OCI-LY7 (cell line): ENCODE measurements around the gene ANKH. TPM values are rescaled to one million over a fixed set of nuclear protein-coding genes. Genes with fewer than 3 reads are reported as not detected.

Experiments used
- BruUV-seq: library from RNA; stranded (reverse); fragments of 400-500 nt; replicated peaks from 2 replicates; lab custom pipeline; 2021; lab: Mats Ljungman, UMichigan
- CTCF ChIA-PET: fragments of 300-600 bp; sonication (Branson Sonifier 250); formaldehyde crosslinking; loops from one replicate; lab custom pipeline; 2022; ENCODE audit warnings: antibody characterized with exemption; ENCODE audit not compliant: unreplicated experiment; lab: Charles Lee
- POLR2A ChIA-PET: fragments of 300-600 bp; sonication (Branson Sonifier 250); formaldehyde crosslinking; loops from one replicate; lab custom pipeline; 2022; ENCODE audit warnings: antibody characterized with exemption; lab: Charles Lee
- DNase-seq: peaks from one replicate; pipeline ENCODE4 v3.0.0-alpha.2; 2015; ENCODE audit warnings: low spot score
- H2AFZ ChIP-seq: fragments of 200-600 bp; sonication (generic), shearing (Covaris generic); 2 replicates; pipeline ENCODE4 v1.6.1; 2014; ENCODE audit warnings: mild to moderate bottlenecking, antibody characterized with exemption, low read length, moderate library complexity
- H3K27ac ChIP-seq: fragments of 200-600 bp; sonication (generic); 2 replicates; pipeline ENCODE4 v1.5.1; 2014; ENCODE audit warnings: mixed run types, low read depth, mild to moderate bottlenecking, moderate library complexity, low read length, inconsistent platforms; ENCODE audit not compliant: poor library complexity, severe bottlenecking
- H3K36me3 ChIP-seq: fragments of 200-600 bp; sonication (generic); 2 replicates; pipeline ENCODE4 v1.6.1; 2014; ENCODE audit warnings: mild to moderate bottlenecking, antibody characterized with exemption, low read length, moderate library complexity, mixed read lengths; ENCODE audit not compliant: insufficient read depth
- H3K4me1 ChIP-seq: fragments of 200-600 bp; sonication (generic); 2 replicates; pipeline ENCODE4 v1.5.1; 2014; ENCODE audit warnings: mild to moderate bottlenecking, low read length; ENCODE audit not compliant: insufficient read depth, poor library complexity, severe bottlenecking
- H3K4me2 ChIP-seq: fragments of 200-600 bp; sonication (generic); 2 replicates; pipeline ENCODE4 v1.6.1; 2014; ENCODE audit warnings: mild to moderate bottlenecking, low read length
- H3K4me3 ChIP-seq: fragments of 200-600 bp; sonication (generic); 2 replicates; pipeline ENCODE4 v1.5.1; 2014; ENCODE audit warnings: mild to moderate bottlenecking, low read depth, low read length; ENCODE audit not compliant: poor library complexity, severe bottlenecking
- H3K79me2 ChIP-seq: fragments of 200-600 bp; sonication (generic); 2 replicates; pipeline ENCODE4 v1.6.1; 2016; ENCODE audit warnings: low read depth, mild to moderate bottlenecking, low read length, moderate library complexity, mixed read lengths; ENCODE audit not compliant: insufficient read depth
- H3K9me2 ChIP-seq: fragments of 200-600 bp; sonication (generic); 2 replicates; pipeline ENCODE4 v1.6.1; 2016; ENCODE audit warnings: mild to moderate bottlenecking, low read length, mixed read lengths; ENCODE audit not compliant: insufficient read depth
- H3K9me3 ChIP-seq: fragments of 200-600 bp; sonication (generic); 2 replicates; pipeline ENCODE4 v1.6.1; 2014; ENCODE audit warnings: mild to moderate bottlenecking, mixed run types, low read length, mixed read lengths
- H4K20me1 ChIP-seq: fragments of 200-600 bp; sonication (generic); 2 replicates; pipeline ENCODE4 v1.6.1; 2014; ENCODE audit warnings: mild to moderate bottlenecking, antibody characterized with exemption, low read length, moderate library complexity, mixed read lengths; ENCODE audit not compliant: insufficient read depth
- EZH2phosphoT487 ChIP-seq: fragments of 200-600 bp; sonication (generic); IDR thresholded peaks from 2 replicates; pipeline ENCODE4 v1.6.1; 2018; ENCODE audit warnings: low read depth, borderline replicate concordance, mild to moderate bottlenecking, mixed run types, antibody characterized with exemption, low read length, moderate library complexity, mixed read lengths
- intact Hi-C: fragments of 100-400 bp; cut with micrococcal nuclease; formaldehyde crosslinking; loops from one replicate; pipeline ENCODE4 v1.10.0; 2022; ENCODE audit not compliant: unreplicated experiment
- total RNA-seq, 2 experiments: library from RNA; depleted of rRNA in 1 of 2; stranded (reverse); fragments of >200 nt in 1 of 2; shearing (Covaris generic) in 1 of 2; gene quantifications; 2 replicates each; pipeline ENCODE4 v1.2.3, GENCODE V29; 2014 to 2022
- TF ChIP-seq, protein P1 (sequence below): fragments of 200-600 bp; sonication (generic); conservative IDR thresholded peaks from 2 replicates; pipeline ENCODE4 v1.5.1; 2014; ENCODE audit warnings: mild to moderate bottlenecking, antibody characterized with exemption, low read length, moderate library complexity, mixed read lengths

Gene ANKH
- total RNA-seq, 2 experiments from 2014 or later = 23.1 to 80.4 TPM

DNA sequence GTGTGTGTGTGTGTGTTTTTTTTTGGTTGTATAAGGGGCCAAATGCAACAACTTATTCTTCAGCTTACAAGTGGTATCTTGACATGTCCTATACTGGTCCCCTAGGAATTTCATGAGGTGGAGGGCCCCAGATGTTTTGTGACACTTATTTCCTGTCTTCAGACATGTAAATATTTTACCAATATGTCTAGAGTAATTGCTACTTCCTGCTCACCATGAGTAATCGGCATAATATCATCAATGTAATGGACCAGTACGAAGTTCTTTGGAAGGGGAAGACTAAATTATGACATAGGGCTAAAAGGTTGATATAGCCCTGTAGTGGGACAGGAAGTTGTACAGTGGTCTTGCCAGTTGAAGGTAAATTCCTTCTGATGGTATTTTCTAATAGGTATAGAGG lies 210.7 kb downstream of the ANKH start:
- H3K9me3 ChIP-seq = no peaks in the 10 kb centered on the region; the same call in 1 of the 2 replicates
- peaks cover 30% of the 10 kb centered on the region for H3K4me1 ChIP-seq
- intact Hi-C loops = loop anchor here (10.0 kb wide), 2 partner anchors 486 to 1804 kb away; partner anchors contain the start of gene ZNF622
- POLR2A ChIA-PET = interaction anchor here (0.6 kb wide), 3 partner anchors 48 to 518 kb away, joined by 3 to 6 read pairs (median 4); no protein-coding TSS in a partner anchor
- TF ChIP-seq, protein P1, sequence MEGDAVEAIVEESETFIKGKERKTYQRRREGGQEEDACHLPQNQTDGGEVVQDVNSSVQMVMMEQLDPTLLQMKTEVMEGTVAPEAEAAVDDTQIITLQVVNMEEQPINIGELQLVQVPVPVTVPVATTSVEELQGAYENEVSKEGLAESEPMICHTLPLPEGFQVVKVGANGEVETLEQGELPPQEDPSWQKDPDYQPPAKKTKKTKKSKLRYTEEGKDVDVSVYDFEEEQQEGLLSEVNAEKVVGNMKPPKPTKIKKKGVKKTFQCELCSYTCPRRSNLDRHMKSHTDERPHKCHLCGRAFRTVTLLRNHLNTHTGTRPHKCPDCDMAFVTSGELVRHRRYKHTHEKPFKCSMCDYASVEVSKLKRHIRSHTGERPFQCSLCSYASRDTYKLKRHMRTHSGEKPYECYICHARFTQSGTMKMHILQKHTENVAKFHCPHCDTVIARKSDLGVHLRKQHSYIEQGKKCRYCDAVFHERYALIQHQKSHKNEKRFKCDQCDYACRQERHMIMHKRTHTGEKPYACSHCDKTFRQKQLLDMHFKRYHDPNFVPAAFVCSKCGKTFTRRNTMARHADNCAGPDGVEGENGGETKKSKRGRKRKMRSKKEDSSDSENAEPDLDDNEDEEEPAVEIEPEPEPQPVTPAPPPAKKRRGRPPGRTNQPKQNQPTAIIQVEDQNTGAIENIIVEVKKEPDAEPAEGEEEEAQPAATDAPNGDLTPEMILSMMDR = no peak
- TF ChIP-seq EZH2phosphoT487 = no peak
- H3K4me2 ChIP-seq = peak overlapping the region; percentile 41; the same call in 1 of the 2 replicates
- peak; percentile 27 for DNase-seq
- H3K27ac ChIP-seq = peak overlapping the region; percentile 0
- 0 out of 2 replicates have a peak, but pooled peaks cover 3% of the 10 kb centered on the region for H4K20me1 ChIP-seq
- peaks cover 24% of the 10 kb centered on the region for H3K79me2 ChIP-seq
- no TSS peak for BruUV-seq
- no peak overlapping the region for H2AFZ ChIP-seq
- CTCF ChIA-PET = no interaction called here
- H3K36me3 ChIP-seq = peaks cover 5% of the 10 kb centered on the region; the same call in 1 of the 2 replicates
- H3K9me2 ChIP-seq = no peaks in the 10 kb centered on the region
- H3K4me3 ChIP-seq = no peak overlapping the region

DNA sequence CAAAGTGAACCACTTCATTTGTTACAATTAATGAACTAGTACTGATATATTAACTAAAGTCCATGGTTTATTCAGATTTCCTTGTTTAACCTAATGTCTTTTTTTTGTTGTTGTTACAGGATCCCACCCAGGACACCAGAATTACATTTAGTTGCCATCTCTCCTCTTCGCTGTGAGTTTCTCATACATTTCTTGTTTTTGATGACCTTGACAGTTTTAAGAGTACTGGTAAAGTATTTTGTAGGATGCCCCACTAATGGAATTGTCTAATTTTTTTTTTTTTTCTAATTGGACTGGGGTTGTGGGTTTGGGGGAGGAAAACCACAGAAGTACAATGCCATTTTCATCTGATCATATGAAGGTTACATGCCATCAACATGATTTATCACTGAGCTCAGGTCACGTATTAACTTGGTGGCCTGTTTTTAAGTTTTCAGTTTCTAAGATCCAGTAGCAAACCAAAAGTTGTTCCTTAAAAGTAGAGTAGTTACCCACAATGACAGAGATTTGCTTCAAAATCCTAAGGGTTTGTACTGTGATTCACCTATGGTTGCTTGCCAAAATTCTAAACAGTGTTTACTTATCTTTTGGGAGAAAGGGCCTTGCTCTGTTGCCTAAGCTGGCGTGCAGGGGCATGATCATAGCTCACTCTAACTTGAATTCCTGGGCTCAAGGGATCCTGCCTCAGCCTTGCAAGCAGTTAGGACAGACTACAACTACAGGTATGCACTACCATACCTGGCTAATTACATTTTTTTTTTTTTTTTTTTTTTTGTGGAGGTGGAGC lies 211.6 kb downstream of the ANKH start:
- H3K4me2 ChIP-seq = no peak overlapping the region
- no peaks in the 10 kb centered on the region; the same call in 1 of the 2 replicates for H3K9me3 ChIP-seq
- TF ChIP-seq EZH2phosphoT487 = no peak
- TF ChIP-seq, protein P1 = no peak
- no peak overlapping the region for H2AFZ ChIP-seq
- peaks cover 5% of the 10 kb centered on the region; the same call in 1 of the 2 replicates for H3K36me3 ChIP-seq
- DNase-seq = no peak
- BruUV-seq = no TSS peak
- H3K79me2 ChIP-seq = peaks cover 16% of the 10 kb centered on the region
- ChIA-PET CTCF (no interaction called here), POLR2A (interaction anchor here (0.6 to 0.7 kb wide), 4 partner anchors 47 to 1806 kb away, joined by 3 to 6 read pairs (median 4); no protein-coding TSS in a partner anchor)
- peaks cover 31% of the 10 kb centered on the region for H3K4me1 ChIP-seq
- intact Hi-C loops = loop anchor here (10.0 kb wide), 2 partner anchors 485 to 1805 kb away; partner anchors contain the start of gene ZNF622
- H3K9me2 ChIP-seq = no peaks in the 10 kb centered on the region
- H3K4me3 ChIP-seq = no peak overlapping the region
- no peak overlapping the region for H3K27ac ChIP-seq
- no peaks in the 10 kb centered on the region for H4K20me1 ChIP-seq
